Measurements from ENCODE around the gene ANKUB1.
"Not testable (repeated sequence)": the region's sequence is repeated elsewhere in the genome, so short reads cannot be mapped to it uniquely, and the experiment has no call there.

ANKUB1 gene

GRCh38 chr3:149792452-149793270 lies at the start of gene ANKUB1:
ANKUB1 (minus strand) TSS chr3:149792554; CDS start chr3:149792366, 188 bp downstream.
- no peak within 1 kb of the TSS for H3K4me3 ChIP-seq (ENCODE audit: control insufficient read depth, low read depth, low read length)
- no peak for DNase-seq (ENCODE audit: low read depth)
- no peak for TF ChIP-seq CTCF (IDR thresholded peaks at IDR 0.05; ENCODE audit: control insufficient read depth, insufficient read depth, low read depth, low read length, missing control alignments)

GRCh38 chr3:149839896-149840295 lies 47.5 kb upstream of the ANKUB1 start:
- DNase-seq (ENCODE audit: low read depth): no peak
- TF ChIP-seq CTCF (IDR thresholded peaks at IDR 0.05; ENCODE audit: control insufficient read depth, insufficient read depth, low read depth, low read length, missing control alignments): no peak
- H3K4me3 ChIP-seq (ENCODE audit: control insufficient read depth, low read depth, low read length): no peak overlapping the region

- DNase-seq (ENCODE audit: low read depth); H3K4me3 ChIP-seq (ENCODE audit: control insufficient read depth, low read depth, low read length): not testable (repeated sequence)
Measured at GRCh38 chr3:149839469-149839868, 47.1 kb upstream of the ANKUB1 start.

GRCh38 chr3:149838491-149838890 lies 46.1 kb upstream of the ANKUB1 start:
- not testable (repeated sequence) for DNase-seq (ENCODE audit: low read depth); H3K4me3 ChIP-seq (ENCODE audit: control insufficient read depth, low read depth, low read length)

GRCh38 chr3:149833241-149833640 lies 40.9 kb upstream of the ANKUB1 start:
- no peak for DNase-seq (ENCODE audit: low read depth)
- TF ChIP-seq CTCF (IDR thresholded peaks at IDR 0.05; ENCODE audit: control insufficient read depth, insufficient read depth, low read depth, low read length, missing control alignments): no peak
- no peak overlapping the region for H3K4me3 ChIP-seq (ENCODE audit: control insufficient read depth, low read depth, low read length)

GRCh38 chr3:149832086-149832485 lies 39.7 kb upstream of the ANKUB1 start:
- no peak overlapping the region for H3K4me3 ChIP-seq (ENCODE audit: control insufficient read depth, low read depth, low read length)
- DNase-seq (ENCODE audit: low read depth): no peak
- TF ChIP-seq CTCF (IDR thresholded peaks at IDR 0.05; ENCODE audit: control insufficient read depth, insufficient read depth, low read depth, low read length, missing control alignments): no peak

GRCh38 chr3:149831321-149831720 lies 39.0 kb upstream of the ANKUB1 start:
- no peak overlapping the region for H3K4me3 ChIP-seq (ENCODE audit: control insufficient read depth, low read depth, low read length)
- DNase-seq (ENCODE audit: low read depth): no peak
- no peak for TF ChIP-seq CTCF (IDR thresholded peaks at IDR 0.05; ENCODE audit: control insufficient read depth, insufficient read depth, low read depth, low read length, missing control alignments)

- DNase-seq (ENCODE audit: low read depth): no peak
- no peak for TF ChIP-seq CTCF (IDR thresholded peaks at IDR 0.05; ENCODE audit: control insufficient read depth, insufficient read depth, low read depth, low read length, missing control alignments)
- no peak overlapping the region for H3K4me3 ChIP-seq (ENCODE audit: control insufficient read depth, low read depth, low read length)
Measured at GRCh38 chr3:149830902-149831301, 38.5 kb upstream of the ANKUB1 start.

GRCh38 chr3:149829631-149830030 lies 37.3 kb upstream of the ANKUB1 start:
- H3K4me3 ChIP-seq (ENCODE audit: control insufficient read depth, low read depth, low read length); DNase-seq (ENCODE audit: low read depth): not testable (repeated sequence)
